Measurements from ENCODE around the gene TECPR2. TPM values are rescaled to one million over a fixed set of nuclear protein-coding genes. Genes with fewer than 3 reads are reported as not detected.
A peak's percentile ranks its signal among the peaks of the same experiment; 100 is the strongest.

TECPR2 gene
- total and polyA plus RNA-seq, 2 of the 13 experiments (the other 11 are each of a cell fraction or from before 2014, with no cell fraction given) = 3.5 to 5.7 TPM

- TF ChIP-seq HINFP (CRISPR knock-in tag; IDR thresholded peaks at IDR 0.05; ENCODE audit: low read depth) (no peak), SAP130 (CRISPR knock-in tag; IDR thresholded peaks at IDR 0.05; ENCODE audit: low read depth) (peak; percentile 58; the same call in 1 of the 2 replicates), ZMYM4 (CRISPR knock-in tag; IDR thresholded peaks at IDR 0.05) (peak; percentile 18), MAFG (CRISPR knock-in tag; IDR thresholded peaks at IDR 0.05) (no peak), SATB2 (CRISPR knock-in tag; IDR thresholded peaks at IDR 0.05) (no peak), ZNF589 (CRISPR knock-in tag; conservative IDR thresholded peaks at IDR 0.05) (peak; percentile 88), ZSCAN21 (CRISPR knock-in tag; IDR thresholded peaks at IDR 0.05; ENCODE audit: borderline replicate concordance) (peak; percentile 68; the same call in 1 of the 2 replicates), FOXO1 (CRISPR knock-in tag; IDR thresholded peaks at IDR 0.05) (no peak), ZNF841 (CRISPR knock-in tag; IDR thresholded peaks at IDR 0.05; ENCODE audit: borderline replicate concordance) (0 out of 2 replicates have a peak, but pooled peaks have one; percentile 55), ZNF772 (CRISPR knock-in tag; IDR thresholded peaks at IDR 0.05) (0 out of 2 replicates have a peak, but pooled peaks have one; percentile 9), HOMEZ (CRISPR knock-in tag; IDR thresholded peaks at IDR 0.05; ENCODE audit: low read depth) (no peak; the same call in 1 of the 2 replicates), MYNN (CRISPR knock-in tag; IDR thresholded peaks at IDR 0.05; ENCODE audit: low read depth) (peak; percentile 75; the same call in 1 of the 2 replicates), ZNF20 (CRISPR knock-in tag; IDR thresholded peaks at IDR 0.05) (no peak), ZFYVE20 (CRISPR knock-in tag; IDR thresholded peaks at IDR 0.05; ENCODE audit: borderline replicate concordance, low read depth) (peak; percentile 37; the same call in 1 of the 2 replicates), MXI1 (IDR thresholded peaks at IDR 0.05; ENCODE audit: borderline replicate concordance, low read depth, low read length) (peak; percentile 67; the same call in 2 of the 3 replicates), ZNF660 (CRISPR knock-in tag; IDR thresholded peaks at IDR 0.05; ENCODE audit: borderline replicate concordance, low read depth) (no peak), CEBPG (CRISPR knock-in tag; IDR thresholded peaks at IDR 0.05) (peak; percentile 81), STAT5B (CRISPR knock-in tag; IDR thresholded peaks at IDR 0.05) (0 out of 2 replicates have a peak, but pooled peaks have one; percentile 6), SNRNP70 (IDR thresholded peaks at IDR 0.05; ENCODE audit: low read depth, low read length) (no peak), ZNF256 (CRISPR knock-in tag; conservative IDR thresholded peaks at IDR 0.05) (no peak), MEF2D (CRISPR knock-in tag; IDR thresholded peaks at IDR 0.05) (0 out of 2 replicates have a peak, but pooled peaks have one; percentile 37), RAD21 (CRISPR knock-in tag; IDR thresholded peaks at IDR 0.05) (peak; percentile 29; the same call in 1 of the 2 replicates), ZNF691 (CRISPR knock-in tag; IDR thresholded peaks at IDR 0.05; ENCODE audit: borderline replicate concordance, low read depth) (no peak), DR1 (CRISPR knock-in tag; IDR thresholded peaks at IDR 0.05) (no peak; the same call in 1 of the 2 replicates), ZBTB44 (CRISPR knock-in tag; IDR thresholded peaks at IDR 0.05) (no peak), ELF3 (CRISPR knock-in tag; IDR thresholded peaks at IDR 0.05) (no peak)
Observed at GRCh38 chr14:102540315-102541028, 177.7 kb downstream of the TECPR2 start (continued).
